Thymus (tissue), 11 donors: Measurements from ENCODE around the gene CYP27B1. TPM values are rescaled to one million over a fixed set of nuclear protein-coding genes. Genes with fewer than 3 reads are reported as not detected.

Source experiments
- DNase-seq, 9 donors: peaks; one replicate each; pipeline ENCODE4 v3.0.0-alpha.2; 2013; ENCODE audit warnings: low spot score in 9 of 9, low read depth in 6 of 9, missing footprints in 1 of 9
- H3K27ac ChIP-seq, 2 donors: one replicate each; pipeline ENCODE4 v1.5.1; 2013; ENCODE audit warnings: control low read depth in 1 of 2, low read depth in 1 of 2, low read length in 1 of 2, mild to moderate bottlenecking in 1 of 2, moderate library complexity in 1 of 2
- H3K27me3 ChIP-seq, 2 donors: one replicate each; pipeline ENCODE4 v1.5.1; 2013; ENCODE audit warnings: low read length in 1 of 2; ENCODE audit not compliant: control insufficient read depth in 2 of 2, insufficient read depth in 1 of 2
- H3K36me3 ChIP-seq, 2 donors: one replicate each; pipeline ENCODE4 v1.5.1; 2013; ENCODE audit warnings: low read length in 1 of 2, mild to moderate bottlenecking in 1 of 2, moderate library complexity in 1 of 2; ENCODE audit not compliant: control insufficient read depth in 2 of 2, insufficient read depth in 2 of 2
- H3K4me1 ChIP-seq, 2 donors: one replicate each; pipeline ENCODE4 v1.5.1; 2013; ENCODE audit warnings: low read length in 2 of 2; ENCODE audit not compliant: control insufficient read depth in 2 of 2, insufficient read depth in 2 of 2
- H3K4me3 ChIP-seq, 2 donors: one replicate each; pipeline ENCODE4 v1.5.1; 2013; ENCODE audit warnings: low read length in 2 of 2, control low read depth in 1 of 2, mild to moderate bottlenecking in 1 of 2
- H3K9me3 ChIP-seq, 2 donors: one replicate each; pipeline ENCODE4 v1.5.1; 2013; ENCODE audit warnings: low read length in 1 of 2, mild to moderate bottlenecking in 1 of 2; ENCODE audit not compliant: control insufficient read depth in 2 of 2, insufficient read depth in 1 of 2
- WGBS: extraction: QIAGEN DNeasy Blood & Tissue Kit; methylation state at CpG from one replicate; pipeline ENCODE4 v1.1.7; 2013; 5-methylcytosine and 5-hydroxymethylcytosine counted together
- polyA plus RNA-seq: library from polyadenylated mRNA; stranded (reverse); fragments of 200-250 nt; gene quantifications from one replicate; pipeline ENCODE4 v1.2.3, GENCODE V29; 2013
- total RNA-seq: library from RNA; stranded (reverse); fragments of 120-200 nt; gene quantifications from one replicate; pipeline ENCODE4 v1.2.4, GENCODE V29; 2013
- donor health status: healthy.

The CYP27B1 gene
- total and polyA plus RNA-seq, 2 donors = 0.42 to 0.82 TPM

GRCh38 chr12:57757771-57758170 lies 9.1 kb downstream of the CYP27B1 start:
- no peak overlapping the region for H3K27ac ChIP-seq
- H3K4me3 ChIP-seq = no peak overlapping the region
- H3K4me1 ChIP-seq = peaks cover 21 to 35% of the 10 kb centered on the region in 2 donors
- H3K27me3 ChIP-seq = peaks cover 2 to 16% of the 10 kb centered on the region in 2 donors
- no peak for DNase-seq
- WGBS = 98% methylated on average over 4 of the region's 4 CpGs
- H3K36me3 ChIP-seq = peaks cover 16 to 18% of the 10 kb centered on the region in 2 donors
- H3K9me3 ChIP-seq = peaks cover 0 to 2% of the 10 kb centered on the region in 2 donors

DNA sequence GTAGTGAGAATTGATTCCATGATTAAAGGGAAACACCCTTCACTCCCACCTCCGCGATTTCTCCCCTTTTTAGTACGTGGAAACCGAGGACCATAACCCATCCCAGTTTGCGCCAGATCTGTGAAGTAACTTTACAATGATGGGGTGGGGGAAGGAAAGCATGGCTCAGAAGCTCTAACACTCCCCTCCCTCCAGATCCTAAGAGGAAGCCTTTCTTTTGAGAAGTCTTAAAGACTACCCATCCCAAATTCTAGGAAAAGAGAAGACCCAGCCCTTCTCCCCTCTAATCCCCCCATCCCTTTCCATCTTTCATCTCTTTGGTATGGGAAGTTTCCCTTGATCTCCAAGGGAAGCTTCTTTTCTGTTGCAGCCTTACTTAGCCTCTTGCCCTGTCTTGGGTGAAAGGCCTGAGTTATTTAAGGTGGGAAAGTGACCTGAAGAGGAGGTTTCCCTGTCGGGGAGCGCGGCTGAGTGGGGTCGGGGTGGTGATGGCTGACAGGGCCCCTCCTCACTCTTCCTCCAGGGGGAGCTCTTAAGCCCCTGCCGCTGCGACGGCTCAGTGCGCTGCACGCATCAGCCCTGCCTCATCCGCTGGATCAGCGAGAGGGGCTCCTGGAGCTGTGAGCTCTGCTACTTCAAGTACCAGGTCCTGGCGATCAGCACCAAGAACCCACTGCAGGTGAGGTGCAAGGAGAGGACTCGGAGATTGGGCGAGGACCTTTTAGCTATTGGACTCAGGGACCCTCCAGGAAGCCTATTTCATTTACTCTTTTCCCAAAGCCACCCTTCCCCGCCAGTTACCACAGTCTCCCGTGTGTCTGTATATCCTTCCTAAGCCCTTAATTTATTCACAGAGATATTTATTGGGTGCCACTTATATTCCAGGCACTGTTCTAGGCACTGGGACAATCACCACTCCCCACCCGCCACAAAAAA lies 10.2 kb downstream of the CYP27B1 start:
- H3K4me1 ChIP-seq = peaks cover 24 to 41% of the 10 kb centered on the region in 2 donors
- H3K27me3 ChIP-seq = peaks cover 2 to 14% of the 10 kb centered on the region in 2 donors
- DNase-seq = peak in 4 of 9 donors; percentile 55 to 86 (median 78)
- H3K27ac ChIP-seq = no peak overlapping the region
- H3K36me3 ChIP-seq = peaks cover 16 to 18% of the 10 kb centered on the region in 2 donors
- H3K9me3 ChIP-seq = peaks cover 0 to 2% of the 10 kb centered on the region in 2 donors
- peak overlapping the region; percentile 52 to 88 for H3K4me3 ChIP-seq
- WGBS = 37% methylated on average over 22 of the region's 22 CpGs

DNA sequence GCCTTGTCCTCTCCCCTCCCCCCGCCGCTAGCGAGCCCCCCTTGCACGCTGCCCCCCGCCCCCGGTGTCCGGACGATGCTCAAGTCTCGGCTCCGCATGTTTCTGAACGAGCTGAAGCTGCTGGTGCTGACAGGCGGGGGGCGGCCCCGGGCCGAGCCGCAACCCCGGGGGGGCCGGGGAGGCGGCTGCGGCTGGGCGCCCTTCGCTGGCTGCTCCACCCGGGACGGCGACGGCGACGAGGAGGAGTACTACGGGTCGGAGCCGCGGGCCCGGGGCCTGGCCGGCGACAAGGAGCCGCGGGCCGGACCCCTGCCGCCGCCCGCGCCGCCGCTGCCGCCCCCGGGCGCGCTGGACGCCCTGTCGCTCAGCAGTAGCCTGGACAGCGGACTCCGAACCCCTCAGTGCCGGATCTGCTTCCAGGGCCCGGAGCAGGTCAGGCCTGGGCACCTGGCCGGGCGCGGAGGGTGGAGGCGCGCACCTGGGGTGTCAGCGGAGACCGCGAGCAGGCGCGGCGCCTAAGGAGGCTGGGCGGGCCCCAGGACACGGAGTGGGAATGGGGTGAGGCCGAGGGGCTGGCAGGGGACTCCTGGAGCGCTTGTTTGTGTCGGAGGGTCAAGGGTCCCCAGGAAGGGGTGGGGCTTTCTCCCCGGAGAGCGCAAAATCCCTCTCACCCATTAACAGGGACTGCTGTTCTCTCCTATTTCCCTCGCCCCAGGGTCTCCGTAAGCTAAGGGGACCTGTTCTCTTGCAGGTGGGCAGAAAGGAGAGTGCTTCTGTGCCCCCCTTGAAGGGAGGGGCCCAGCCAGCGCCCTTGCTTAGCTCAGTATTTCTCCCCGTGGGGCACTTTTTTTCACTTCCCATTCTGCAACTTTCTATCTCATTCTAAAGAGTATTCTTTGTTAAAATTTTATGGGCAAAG lies 11.2 kb downstream of the CYP27B1 start:
- H3K36me3 ChIP-seq = peaks cover 16 to 20% of the 10 kb centered on the region in 2 donors
- peak overlapping the region in 1 of 2 donors; percentile 56 for H3K27ac ChIP-seq
- peak overlapping the region; percentile 52 to 88 for H3K4me3 ChIP-seq
- H3K27me3 ChIP-seq = peaks cover 2 to 14% of the 10 kb centered on the region in 2 donors
- peaks cover 28 to 51% of the 10 kb centered on the region in 2 donors for H3K4me1 ChIP-seq
- WGBS = 1% methylated on average over 76 of the region's 76 CpGs
- H3K9me3 ChIP-seq = peaks cover 0 to 2% of the 10 kb centered on the region in 2 donors
- peak in 1 of 9 donors; percentile 45 for DNase-seq

GRCh38 chr12:57755194-57755453 lies 11.8 kb downstream of the CYP27B1 start:
- peaks cover 16 to 26% of the 10 kb centered on the region in 2 donors for H3K36me3 ChIP-seq
- peaks cover 0 to 2% of the 10 kb centered on the region in 2 donors for H3K9me3 ChIP-seq
- peak overlapping the region in 1 of 2 donors; percentile 81 for H3K27ac ChIP-seq
- no peak for DNase-seq
- 1% methylated on average over 34 of the region's 34 CpGs for WGBS
- peak overlapping the region; percentile 22 to 88 for H3K4me3 ChIP-seq
- peaks cover 2 to 14% of the 10 kb centered on the region in 2 donors for H3K27me3 ChIP-seq
- peaks cover 28 to 55% of the 10 kb centered on the region in 2 donors for H3K4me1 ChIP-seq

GRCh38 chr12:57754411-57755193 lies 12.3 kb downstream of the CYP27B1 start, which contains the start of gene MARCHF9:
TSS of gene MARCHF9 (plus strand) at chr12:57755103. CDS start at chr12:57755529, 426 bp downstream.
- H3K27ac ChIP-seq = peak within 1 kb of the TSS; percentile 81 to 83
- H3K4me1 ChIP-seq = peaks cover 28 to 55% of the 10 kb centered on the region in 2 donors
- peaks cover 16 to 28% of the 10 kb centered on the region in 2 donors for H3K36me3 ChIP-seq
- 1% methylated on average over 41 of the region's 41 CpGs for WGBS
- peak; percentile 68 to 94 (median 87) for DNase-seq
- H3K9me3 ChIP-seq = peaks cover 0 to 2% of the 10 kb centered on the region in 2 donors
- peak within 1 kb of the TSS; percentile 52 to 88 for H3K4me3 ChIP-seq
- H3K27me3 ChIP-seq = peaks cover 2 to 14% of the 10 kb centered on the region in 2 donors

- 78% methylated on average over 1 of the region's 1 CpG for WGBS
- Histone ChIP-seq H3K4me1 (peaks cover 28 to 55% of the 10 kb centered on the region in 2 donors), H3K9me3 (peaks cover 0 to 2% of the 10 kb centered on the region in 2 donors), H3K27me3 (peaks cover 2 to 14% of the 10 kb centered on the region in 2 donors), H3K4me3 (no peak overlapping the region), H3K36me3 (peaks cover 15 to 30% of the 10 kb centered on the region in 2 donors), H3K27ac (peak overlapping the region in 1 of 2 donors; percentile 83)
- DNase-seq = no peak
These were observed 13.0 kb downstream of the CYP27B1 start for GRCh38 chr12:57753756-57754337.

- Histone ChIP-seq H3K9me3 (peaks cover 0 to 2% of the 10 kb centered on the region in 2 donors), H3K4me1 (peaks cover 28 to 55% of the 10 kb centered on the region in 2 donors), H3K27me3 (peaks cover 2 to 14% of the 10 kb centered on the region in 2 donors), H3K27ac (peak overlapping the region; percentile 22 to 75), H3K4me3 (peak overlapping the region; percentile 17 to 43), H3K36me3 (peaks cover 8 to 29% of the 10 kb centered on the region in 2 donors)
- no peak for DNase-seq
- WGBS = 4% methylated on average over 5 of the region's 5 CpGs
These were observed 14.2 kb downstream of the CYP27B1 start for GRCh38 chr12:57752668-57753000.
